GM21619 (cell line): ENCODE data around the gene MGLL.
"Not testable (repeated sequence)": the region's sequence is repeated elsewhere in the genome, so short reads cannot be mapped to it uniquely, and the experiment has no call there.

ENCODE experiments used
- ATAC-seq: cut with Tn5 transposase; IDR thresholded peaks from one replicate; pipeline ENCODE4 v1.9.1; 2021; ENCODE audit not compliant: unreplicated experiment

MGLL gene

GRCh38 chr3:127712461-127712860 is 109.9 kb downstream of the MGLL start:
- ATAC-seq, result no peak

- ATAC-seq, result no peak
Observed at GRCh38 chr3:127711896-127712295, 110.4 kb downstream of the MGLL start.

- no peak for ATAC-seq
Observed at GRCh38 chr3:127711021-127711695, 111.2 kb downstream of the MGLL start.

GRCh38 chr3:127710155-127710941 is 112.0 kb downstream of the MGLL start:
- no peak for ATAC-seq

- ATAC-seq, result no peak
Observed at GRCh38 chr3:127709320-127710060, 112.8 kb downstream of the MGLL start.

GRCh38 chr3:127708837-127709236 is 113.5 kb downstream of the MGLL start:
- ATAC-seq, result no peak

GRCh38 chr3:127707851-127708411 is 114.4 kb downstream of the MGLL start:
- ATAC-seq, result no peak

- ATAC-seq, result no peak
Observed at GRCh38 chr3:127706785-127707351, 115.4 kb downstream of the MGLL start.

GRCh38 chr3:127706312-127706711 is 116.0 kb downstream of the MGLL start:
- ATAC-seq, result no peak

GRCh38 chr3:127704840-127705239 is 117.5 kb downstream of the MGLL start:
- not testable (repeated sequence) for ATAC-seq

GRCh38 chr3:127702151-127702578 is 120.2 kb downstream of the MGLL start:
- ATAC-seq, result no peak

- ATAC-seq, result no peak
Observed at GRCh38 chr3:127701280-127701911, 120.9 kb downstream of the MGLL start.

GRCh38 chr3:127700406-127700805 is 121.9 kb downstream of the MGLL start:
- ATAC-seq, result no peak

- no peak for ATAC-seq
Observed at GRCh38 chr3:127699416-127700300, 122.7 kb downstream of the MGLL start.

GRCh38 chr3:127698691-127699415 is 123.5 kb downstream of the MGLL start:
- no peak for ATAC-seq

- ATAC-seq, result no peak
Observed at GRCh38 chr3:127698286-127698685, 124.0 kb downstream of the MGLL start.

- peak; percentile 67 for ATAC-seq
Observed at GRCh38 chr3:127697551-127698240, 124.6 kb downstream of the MGLL start.

GRCh38 chr3:127694467-127695215 is 127.7 kb downstream of the MGLL start:
- no peak for ATAC-seq
